Smooth muscle cell (in vitro differentiated cells): Measurements from ENCODE around the gene ZDHHC8. TPM values are rescaled to one million over a fixed set of nuclear protein-coding genes. Genes with fewer than 3 reads are reported as not detected.

Experiments
- DNase-seq: peaks from one replicate; lab custom pipeline; 2025; ENCODE audit not compliant: unreplicated experiment; lab: John Stamatoyannopoulos, UW
- H2AFZ ChIP-seq: fragments of 200-600 bp; sonication (generic); 2 replicates; pipeline ENCODE4 v1.6.0; 2016; ENCODE audit warnings: antibody characterized with exemption, low read depth, mild to moderate bottlenecking
- H3F3A ChIP-seq: fragments of 200-600 bp; sonication (generic); 2 replicates; pipeline ENCODE4 v1.6.0; 2017; ENCODE audit warnings: antibody characterized with exemption, low read depth
- H3K27ac ChIP-seq: fragments of 200-600 bp; sonication (generic); 2 replicates; pipeline ENCODE4 v1.5.1; 2016; ENCODE audit warnings: low read depth, mild to moderate bottlenecking
- H3K27me3 ChIP-seq: fragments of 200-600 bp; sonication (generic); 2 replicates; pipeline ENCODE4 v1.6.1; 2016; ENCODE audit warnings: low read depth, mild to moderate bottlenecking
- H3K36me3 ChIP-seq: fragments of 200-600 bp; sonication (generic); 2 replicates; pipeline ENCODE4 v1.5.1; 2016; ENCODE audit warnings: low read depth
- H3K4me1 ChIP-seq: fragments of 200-600 bp; sonication (generic); 2 replicates; pipeline ENCODE4 v1.5.1; 2016; ENCODE audit warnings: low read depth
- H3K4me2 ChIP-seq: fragments of 200-600 bp; sonication (generic); 2 replicates; pipeline ENCODE4 v1.6.0; 2016; ENCODE audit warnings: mild to moderate bottlenecking
- H3K4me3 ChIP-seq: fragments of 200-600 bp; sonication (generic); 2 replicates; pipeline ENCODE4 v1.5.1; 2016; ENCODE audit warnings: mild to moderate bottlenecking
- H3K79me2 ChIP-seq: fragments of 200-600 bp; sonication (generic); 2 replicates; pipeline ENCODE4 v1.6.0; 2016; ENCODE audit warnings: low read depth, mild to moderate bottlenecking
- H3K9ac ChIP-seq: fragments of 200-600 bp; sonication (generic); 2 replicates; pipeline ENCODE4 v1.6.0; 2016; ENCODE audit warnings: low read depth
- H3K9me3 ChIP-seq: fragments of 200-600 bp; sonication (generic); replicated peaks from 2 replicates; pipeline ENCODE4 v1.5.1; 2016; ENCODE audit warnings: low read depth
- H4K20me1 ChIP-seq: fragments of 200-600 bp; sonication (generic); 2 replicates; pipeline ENCODE4 v1.6.0; 2016; ENCODE audit warnings: low read depth
- whole genome bisulfite sequencing: methylation state at CpG from one replicate; pipeline ENCODE4 v1.1.7; 2016; ENCODE audit warnings: low lambda C conversion rate; 5-methylcytosine and 5-hydroxymethylcytosine counted together
- polyA plus RNA-seq: library from polyadenylated mRNA; unstranded; fragments of >200 nt; fragmentation: Nextera tagmentation; extraction: Ambion mirVana; gene quantifications from 2 replicates; pipeline ENCODE4 v1.2.1, GENCODE V29; 2016
- total RNA-seq: library from RNA; depleted of rRNA; stranded (reverse); fragments of >200 nt; gene quantifications from 2 replicates; pipeline ENCODE4 v1.2.3, GENCODE V29; 2014
- TF ChIP-seq, protein P1 (sequence below): fragments of 200-600 bp; sonication (generic); IDR thresholded peaks from 2 replicates; pipeline ENCODE4 v1.5.1; 2017; ENCODE audit warnings: borderline replicate concordance, mild to moderate bottlenecking, antibody characterized with exemption; ENCODE audit not compliant: insufficient read depth, poor library complexity, severe bottlenecking

Gene ZDHHC8
- total and polyA plus RNA-seq, 2 experiments from 2014 or later = 12.7 to 53.9 TPM

DNA sequence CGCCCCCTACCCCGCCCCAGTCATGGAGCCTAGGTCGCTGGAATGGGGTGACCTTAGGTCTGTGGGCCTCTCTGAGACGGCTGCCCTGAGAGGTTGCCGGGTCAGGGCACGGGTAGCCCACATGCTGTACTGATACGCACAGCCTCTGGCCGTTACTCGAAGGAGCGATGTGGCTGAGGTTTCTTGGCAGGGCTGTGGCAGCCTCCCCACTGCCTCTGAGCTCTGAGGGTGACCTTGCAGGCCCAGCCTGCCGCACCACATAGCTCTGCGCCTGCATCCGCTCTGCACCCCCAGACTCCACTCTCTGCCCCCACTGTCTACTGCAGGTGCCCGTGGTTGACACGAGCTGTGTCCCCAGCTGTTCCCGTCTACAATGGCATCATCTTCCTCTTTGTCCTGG is 7.3 kb downstream of the ZDHHC8 start:
- no peaks in the 10 kb centered on the region for H3F3A ChIP-seq
- no peak overlapping the region for H3K9ac ChIP-seq
- no peak overlapping the region for H2AFZ ChIP-seq
- no peak overlapping the region for H3K4me2 ChIP-seq
- no peak overlapping the region for H3K27ac ChIP-seq
- no peak for DNase-seq
- no peaks in the 10 kb centered on the region for H3K36me3 ChIP-seq
- H3K27me3 ChIP-seq = no peaks in the 10 kb centered on the region
- H4K20me1 ChIP-seq = peaks cover 86% of the 10 kb centered on the region
- H3K4me3 ChIP-seq = no peak overlapping the region
- no peaks in the 10 kb centered on the region for H3K9me3 ChIP-seq
- peaks cover 38% of the 10 kb centered on the region for H3K79me2 ChIP-seq
- TF ChIP-seq, protein P1, sequence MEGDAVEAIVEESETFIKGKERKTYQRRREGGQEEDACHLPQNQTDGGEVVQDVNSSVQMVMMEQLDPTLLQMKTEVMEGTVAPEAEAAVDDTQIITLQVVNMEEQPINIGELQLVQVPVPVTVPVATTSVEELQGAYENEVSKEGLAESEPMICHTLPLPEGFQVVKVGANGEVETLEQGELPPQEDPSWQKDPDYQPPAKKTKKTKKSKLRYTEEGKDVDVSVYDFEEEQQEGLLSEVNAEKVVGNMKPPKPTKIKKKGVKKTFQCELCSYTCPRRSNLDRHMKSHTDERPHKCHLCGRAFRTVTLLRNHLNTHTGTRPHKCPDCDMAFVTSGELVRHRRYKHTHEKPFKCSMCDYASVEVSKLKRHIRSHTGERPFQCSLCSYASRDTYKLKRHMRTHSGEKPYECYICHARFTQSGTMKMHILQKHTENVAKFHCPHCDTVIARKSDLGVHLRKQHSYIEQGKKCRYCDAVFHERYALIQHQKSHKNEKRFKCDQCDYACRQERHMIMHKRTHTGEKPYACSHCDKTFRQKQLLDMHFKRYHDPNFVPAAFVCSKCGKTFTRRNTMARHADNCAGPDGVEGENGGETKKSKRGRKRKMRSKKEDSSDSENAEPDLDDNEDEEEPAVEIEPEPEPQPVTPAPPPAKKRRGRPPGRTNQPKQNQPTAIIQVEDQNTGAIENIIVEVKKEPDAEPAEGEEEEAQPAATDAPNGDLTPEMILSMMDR = no peak
- 97% methylated on average over 16 of the region's 16 CpGs for WGBS
- H3K4me1 ChIP-seq = no peaks in the 10 kb centered on the region

DNA sequence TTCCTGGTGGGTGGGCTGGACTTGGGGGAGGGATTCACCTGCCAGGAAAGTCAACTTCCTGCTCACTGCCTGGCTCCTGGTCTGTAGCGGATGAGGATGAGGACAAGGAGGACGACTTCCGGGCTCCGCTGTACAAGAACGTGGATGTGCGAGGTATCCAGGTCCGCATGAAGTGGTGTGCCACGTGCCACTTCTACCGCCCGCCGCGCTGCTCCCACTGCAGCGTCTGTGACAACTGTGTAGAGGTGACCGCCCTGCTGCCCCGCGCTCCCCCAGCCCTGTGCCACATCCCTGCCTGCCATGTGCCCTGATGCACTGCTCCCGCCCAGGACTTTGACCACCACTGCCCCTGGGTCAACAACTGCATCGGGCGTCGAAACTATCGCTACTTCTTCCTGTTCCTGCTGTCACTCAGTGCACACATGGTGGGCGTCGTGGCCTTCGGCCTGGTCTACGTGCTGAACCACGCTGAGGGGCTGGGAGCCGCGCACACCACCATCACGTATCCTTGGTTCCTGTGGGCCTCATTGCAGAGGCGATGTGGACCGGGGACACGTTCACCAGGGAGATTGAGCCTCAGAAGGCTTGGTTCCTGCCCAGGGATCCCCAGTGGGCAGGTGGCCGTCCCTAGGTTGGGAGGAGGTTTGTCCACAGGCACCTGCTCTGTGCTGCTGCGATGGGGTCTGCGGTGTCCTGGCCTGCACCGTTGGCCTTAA is 7.9 kb downstream of the ZDHHC8 start:
- H3K4me3 ChIP-seq = no peak overlapping the region
- H2AFZ ChIP-seq = no peak overlapping the region

DNA sequence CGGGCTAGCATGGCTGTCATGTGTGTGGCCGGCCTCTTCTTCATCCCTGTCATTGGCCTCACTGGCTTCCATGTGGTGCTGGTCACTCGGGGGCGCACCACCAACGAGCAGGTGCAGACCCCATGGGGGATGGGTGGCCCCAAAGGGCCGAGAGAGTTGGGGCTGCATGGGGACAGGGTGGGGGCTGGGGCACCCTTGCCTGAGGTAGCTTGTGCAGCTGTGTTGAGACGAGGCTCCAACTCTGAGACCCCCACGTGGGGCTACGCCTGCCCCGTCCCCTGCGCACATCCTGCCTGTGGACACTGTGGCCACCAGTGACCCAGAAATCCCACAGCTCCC is 8.5 kb downstream of the ZDHHC8 start:
- H3K4me1 ChIP-seq = no peaks in the 10 kb centered on the region
- H2AFZ ChIP-seq = no peak overlapping the region
- TF ChIP-seq, protein P1 = no peak
- H3K4me3 ChIP-seq = no peak overlapping the region
- H4K20me1 ChIP-seq = peaks cover 74% of the 10 kb centered on the region
- H3K9me3 ChIP-seq = no peaks in the 10 kb centered on the region
- no peaks in the 10 kb centered on the region for H3K27me3 ChIP-seq
- 95% methylated on average over 11 of the region's 11 CpGs for WGBS
- H3K27ac ChIP-seq = no peak overlapping the region
- DNase-seq = no peak
- H3K79me2 ChIP-seq = peaks cover 26% of the 10 kb centered on the region
- no peak overlapping the region for H3K9ac ChIP-seq
- no peak overlapping the region for H3K4me2 ChIP-seq
- H3F3A ChIP-seq = no peaks in the 10 kb centered on the region
- H3K36me3 ChIP-seq = no peaks in the 10 kb centered on the region

More for the DNA sequence above, 7.9 kb downstream of the ZDHHC8 start:
- peaks cover 80% of the 10 kb centered on the region for H4K20me1 ChIP-seq
- no peak overlapping the region for H3K4me2 ChIP-seq
- no peaks in the 10 kb centered on the region for H3K4me1 ChIP-seq
- no peak for DNase-seq
- peaks cover 31% of the 10 kb centered on the region for H3K79me2 ChIP-seq
- no peaks in the 10 kb centered on the region for H3K9me3 ChIP-seq
- TF ChIP-seq, protein P1 = no peak
- H3K36me3 ChIP-seq = no peaks in the 10 kb centered on the region
- H3K9ac ChIP-seq = no peak overlapping the region
- H3K27me3 ChIP-seq = no peaks in the 10 kb centered on the region
- no peaks in the 10 kb centered on the region for H3F3A ChIP-seq
- WGBS = 97% methylated on average over 36 of the region's 36 CpGs
- no peak overlapping the region for H3K27ac ChIP-seq

DNA sequence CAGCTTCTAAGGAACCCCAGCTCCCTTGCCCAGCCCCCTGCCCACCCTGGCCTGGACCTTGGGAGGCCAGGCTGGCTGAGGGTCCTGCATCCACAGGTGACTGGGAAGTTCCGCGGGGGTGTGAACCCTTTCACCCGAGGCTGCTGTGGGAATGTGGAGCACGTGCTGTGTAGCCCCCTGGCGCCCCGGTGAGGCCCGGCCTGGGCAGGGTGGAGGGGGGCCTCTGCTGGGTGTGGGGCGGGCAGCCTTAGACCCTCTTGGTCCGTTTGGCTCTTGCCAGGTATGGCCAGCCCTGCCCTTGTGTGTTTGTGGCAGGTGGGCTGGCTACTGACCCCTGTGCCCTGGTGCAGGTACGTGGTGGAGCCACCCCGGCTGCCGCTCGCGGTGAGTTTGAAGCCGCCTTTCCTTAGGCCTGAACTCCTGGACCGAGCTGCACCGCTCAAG is 8.9 kb downstream of the ZDHHC8 start:
- Histone ChIP-seq H2AFZ (no peak overlapping the region), H3K9ac (no peak overlapping the region), H3K4me3 (no peak overlapping the region), H3F3A (no peaks in the 10 kb centered on the region), H3K4me1 (no peaks in the 10 kb centered on the region), H3K27ac (no peak overlapping the region), H3K79me2 (peaks cover 22% of the 10 kb centered on the region), H3K36me3 (no peaks in the 10 kb centered on the region), H3K27me3 (no peaks in the 10 kb centered on the region), H4K20me1 (peaks cover 70% of the 10 kb centered on the region), H3K4me2 (no peak overlapping the region), H3K9me3 (no peaks in the 10 kb centered on the region)
- no peak for DNase-seq
- TF ChIP-seq, protein P1 = no peak
- WGBS = 99% methylated on average over 16 of the region's 17 CpGs
